ENCODE results near the gene GKN2. TPM values are rescaled to one million over a fixed set of nuclear protein-coding genes. Genes with fewer than 3 reads are reported as not detected.

Gene GKN2
- total RNA-seq, 1 donor from 2014 or later = not detected

Other genes with a start within 250 kb of the GKN2 start
- 14.7 TPM for gene ARHGAP25, start 218.1 kb downstream of the GKN2 start, total RNA-seq
- not detected for gene BMP10, start 81.5 kb downstream of the GKN2 start, total RNA-seq
- not detected for gene GKN1, start 21.7 kb upstream of the GKN2 start, total RNA-seq
- gene ANTXR1, start 60.3 kb upstream of the GKN2 start, total RNA-seq = 87.8 TPM